UCSD-AML1 (cell line): ENCODE data around the gene PSMA3.

Experiments used
- DNase-seq: peaks from one replicate; lab custom pipeline; 2025; ENCODE audit not compliant: unreplicated experiment; lab: John Stamatoyannopoulos, UW

The PSMA3 gene

DNA sequence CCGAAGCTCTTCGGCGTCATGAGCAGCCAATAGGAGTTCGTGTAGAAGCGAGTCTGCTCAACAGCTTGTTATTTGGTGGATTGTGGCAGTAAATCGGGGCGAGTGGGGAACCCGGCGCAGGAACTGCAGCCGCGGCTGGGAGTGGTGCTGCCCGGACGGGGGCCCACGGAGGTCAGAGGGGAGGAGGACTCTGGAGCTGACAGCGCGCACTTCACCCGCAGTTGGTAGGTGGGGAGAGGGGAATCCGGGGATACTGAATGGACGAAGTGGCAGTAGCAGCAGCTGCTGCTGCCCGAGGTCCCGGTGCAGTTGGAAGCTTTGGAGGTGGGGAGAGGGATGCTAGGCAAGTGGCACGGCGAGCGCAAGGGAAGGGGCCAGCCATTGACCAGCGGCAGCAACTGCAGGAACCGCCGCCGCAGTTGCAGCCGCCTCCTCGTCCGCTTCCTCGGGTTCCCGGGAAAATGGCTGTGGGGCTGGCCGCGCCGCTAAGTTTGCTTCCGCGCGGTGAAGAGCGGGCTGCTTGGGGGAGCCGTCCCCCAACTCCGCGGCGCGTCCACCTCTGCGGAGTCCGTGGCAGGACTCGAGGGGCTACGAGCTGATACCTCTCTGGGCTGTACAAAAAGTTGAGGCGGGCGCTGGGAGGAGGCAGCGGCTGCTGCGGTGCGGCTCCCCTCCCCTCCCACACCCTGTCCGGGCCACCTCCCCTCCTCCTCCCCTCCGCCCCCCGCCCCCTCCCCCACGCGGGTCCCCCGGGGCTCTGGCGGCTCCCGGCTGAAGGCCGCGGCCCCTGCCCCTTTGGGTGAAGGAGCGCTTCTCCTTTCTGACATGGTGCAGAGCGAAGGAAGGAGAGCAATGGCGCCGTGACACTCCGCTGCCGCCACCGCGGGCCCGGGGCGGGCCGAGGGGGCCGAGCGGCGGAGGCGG lies 54.1 kb downstream of the PSMA3 start, which contains the start of gene ARID4A:
ARID4A (plus strand) TSS at position 79 of the 924 bp plus-strand sequence. CDS start 1,300 bp downstream, outside the sequence.
- peak; percentile 60 for DNase-seq

DNA sequence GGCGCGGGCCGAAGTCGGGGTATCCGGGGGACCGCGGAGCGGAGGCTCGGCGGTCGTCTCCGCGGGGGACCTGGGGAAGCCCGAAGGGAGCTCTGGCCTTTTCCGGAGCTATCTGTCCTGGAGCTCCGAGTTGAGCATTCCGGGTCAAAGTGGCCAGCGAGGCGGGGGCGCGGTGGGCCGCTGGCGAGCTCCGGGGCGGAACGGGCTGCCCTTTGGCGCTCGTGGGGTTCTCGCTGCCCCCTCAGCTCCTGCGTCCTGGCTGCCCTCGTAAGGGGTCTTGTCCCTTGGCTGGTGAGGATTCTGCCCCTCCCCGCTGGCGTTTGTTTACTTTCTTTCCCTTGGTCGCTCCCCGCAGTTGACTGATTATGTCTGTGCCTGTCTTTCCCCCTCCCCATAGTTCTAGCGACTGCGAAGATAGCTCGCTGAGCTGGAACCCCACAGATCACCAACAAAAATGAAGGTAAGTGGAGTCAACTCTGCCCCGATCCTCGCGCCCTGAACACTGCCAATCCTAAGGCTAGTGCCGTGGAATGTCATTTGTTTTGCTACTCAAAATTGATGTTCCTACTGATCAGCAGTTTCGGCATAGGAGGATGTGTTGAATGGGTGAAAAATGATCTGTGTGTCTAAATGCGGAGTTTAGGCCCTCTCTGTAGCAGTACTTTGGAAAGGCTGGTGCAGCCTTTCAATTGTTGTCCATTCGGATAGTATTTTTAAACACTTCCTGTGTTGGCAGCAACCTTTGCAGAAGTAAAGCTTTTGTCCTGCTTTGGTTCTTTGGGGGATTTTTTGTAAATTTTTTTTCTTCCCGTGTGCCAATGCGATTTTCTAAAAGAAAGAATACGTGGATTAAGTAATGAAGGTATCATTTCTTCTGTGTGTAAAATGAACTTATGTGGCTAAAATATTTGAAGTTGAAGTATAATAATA lies 55.0 kb downstream of the PSMA3 start:
- no peak for DNase-seq

DNA sequence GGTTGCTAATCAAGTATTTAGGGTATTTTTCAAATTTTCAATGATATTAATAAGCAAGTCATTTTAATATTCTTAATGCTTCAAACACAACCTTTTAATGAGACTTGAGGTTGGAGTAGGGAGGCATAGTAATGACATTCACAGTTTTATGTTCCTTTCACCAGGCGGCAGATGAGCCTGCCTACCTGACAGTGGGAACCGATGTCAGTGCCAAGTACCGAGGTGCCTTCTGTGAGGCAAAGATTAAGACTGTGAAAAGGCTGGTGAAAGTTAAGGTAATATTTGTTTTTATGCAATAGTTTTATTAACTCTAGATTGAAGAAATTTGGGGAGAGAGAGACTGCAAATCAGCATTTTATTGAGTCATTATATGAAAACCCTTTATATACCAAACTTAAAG lies 56.8 kb downstream of the PSMA3 start:
- DNase-seq: no peak

DNA sequence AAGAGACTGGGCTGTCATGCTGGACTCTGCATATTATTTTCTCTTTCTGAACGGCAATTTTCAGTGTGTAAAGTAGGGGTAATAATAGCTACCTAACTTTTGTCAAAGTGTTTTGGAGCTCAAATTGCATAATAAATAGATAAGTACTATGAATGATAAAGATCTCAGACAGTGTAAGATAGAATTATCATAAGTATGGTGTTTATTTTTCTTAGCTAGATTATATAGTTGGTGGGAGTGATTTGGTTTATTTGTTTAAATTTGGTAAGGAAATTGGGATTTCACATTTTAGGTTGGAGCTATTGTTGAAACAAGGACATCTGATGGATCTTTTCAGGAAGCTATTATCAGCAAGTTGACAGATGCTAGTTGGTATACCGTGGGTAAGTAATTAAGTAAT lies 61.1 kb downstream of the PSMA3 start:
- no peak for DNase-seq

DNA sequence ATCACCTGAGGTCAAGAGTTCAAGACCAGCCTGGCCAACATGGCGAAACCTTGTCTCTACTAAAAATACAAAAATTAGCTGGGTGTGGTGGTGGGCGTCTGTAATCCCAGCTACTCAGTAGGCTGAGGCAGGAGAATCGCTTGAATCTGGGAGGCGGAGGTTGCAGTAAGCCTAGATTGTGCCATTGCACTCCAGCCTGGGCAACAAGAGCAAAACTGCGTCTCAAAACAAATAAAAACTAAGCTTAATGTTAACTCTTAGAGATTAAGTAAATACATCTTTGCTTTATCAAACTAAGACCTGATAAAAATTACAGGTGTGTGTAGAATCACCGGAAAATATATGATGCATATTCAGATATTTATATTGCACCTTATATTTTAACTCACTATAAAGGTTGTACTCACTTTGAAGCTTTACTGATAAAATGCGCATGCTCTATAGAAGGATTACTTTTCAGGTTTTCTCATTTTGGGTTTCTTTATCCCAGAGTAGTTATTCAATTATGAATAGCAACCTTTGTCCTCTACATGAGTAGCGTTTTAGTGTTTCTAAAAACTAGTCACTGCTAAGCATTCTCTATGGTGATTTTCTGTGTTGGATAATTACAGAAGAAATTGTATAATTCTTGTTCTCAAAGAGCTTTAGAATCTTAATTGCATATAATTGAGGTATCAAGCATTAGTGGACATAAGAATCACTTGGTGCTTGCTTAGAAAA lies 63.1 kb downstream of the PSMA3 start:
- no peak for DNase-seq

DNA sequence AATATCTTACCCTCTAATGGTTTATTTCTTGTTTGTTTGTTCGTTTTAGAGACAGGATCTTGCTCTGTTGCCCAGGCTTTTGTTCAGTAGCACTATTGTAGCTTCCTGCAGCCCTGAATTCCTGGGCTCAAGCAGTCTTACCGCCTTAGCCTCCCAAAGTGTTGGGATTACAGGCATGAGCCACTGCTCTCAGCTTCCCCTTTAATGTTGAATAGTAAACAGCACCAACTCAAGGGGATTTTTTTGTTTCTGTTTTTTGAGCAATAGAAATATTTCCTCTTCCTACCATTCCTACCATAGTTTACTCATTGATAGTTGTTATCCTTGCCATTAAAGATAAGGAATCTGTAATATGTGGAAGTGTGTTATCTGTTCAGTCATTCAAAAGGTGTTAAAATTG lies 64.4 kb downstream of the PSMA3 start:
- DNase-seq: no peak

DNA sequence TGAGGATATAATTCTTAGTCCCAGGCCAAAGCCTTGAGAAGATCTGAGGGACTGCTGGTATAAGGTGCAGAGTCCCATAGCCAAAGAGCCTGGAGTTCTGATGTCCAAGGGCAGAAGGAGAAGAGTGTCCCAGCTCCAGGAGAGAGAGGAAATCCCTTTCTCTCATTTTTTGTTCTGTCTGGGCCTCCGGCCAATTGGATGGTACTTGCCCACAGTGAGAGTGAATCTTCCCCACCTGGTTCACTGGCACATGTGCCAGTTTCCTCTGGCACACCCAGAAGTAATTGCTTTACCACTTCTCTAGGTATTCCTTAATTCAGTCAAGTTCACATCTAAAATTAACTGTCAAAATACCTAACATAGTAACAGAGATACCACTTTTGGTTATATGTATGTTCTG lies 69.1 kb downstream of the PSMA3 start:
- no peak for DNase-seq

DNA sequence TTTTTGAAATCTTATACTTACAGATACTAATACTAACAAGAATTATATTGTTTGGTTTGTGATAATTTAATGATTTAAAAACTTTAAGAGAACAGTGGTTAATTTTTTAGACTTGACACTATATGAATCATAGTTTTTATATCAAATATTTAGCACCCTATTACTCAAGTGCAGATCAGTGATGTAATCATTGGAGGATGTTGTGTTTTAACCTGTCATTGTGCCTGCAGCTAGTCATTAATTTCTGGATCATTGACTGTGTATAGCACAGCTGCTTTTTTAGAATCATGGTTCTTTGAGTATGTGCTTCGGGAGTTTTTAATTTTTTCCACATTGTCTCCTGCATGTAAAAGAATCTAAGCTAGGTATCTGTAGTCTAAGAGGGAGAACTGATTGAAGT lies 71.0 kb downstream of the PSMA3 start:
- no peak for DNase-seq
